ENCODE results near the gene TRIM33. TPM values are rescaled to one million over a fixed set of nuclear protein-coding genes. Genes with fewer than 3 reads are reported as not detected.
"Not testable (repeated sequence)": the region's sequence is repeated elsewhere in the genome, so short reads cannot be mapped to it uniquely, and the experiment has no call there.

TRIM33 gene
- total RNA-seq, 1 donor from 2014 or later: 41.4 TPM

DNA sequence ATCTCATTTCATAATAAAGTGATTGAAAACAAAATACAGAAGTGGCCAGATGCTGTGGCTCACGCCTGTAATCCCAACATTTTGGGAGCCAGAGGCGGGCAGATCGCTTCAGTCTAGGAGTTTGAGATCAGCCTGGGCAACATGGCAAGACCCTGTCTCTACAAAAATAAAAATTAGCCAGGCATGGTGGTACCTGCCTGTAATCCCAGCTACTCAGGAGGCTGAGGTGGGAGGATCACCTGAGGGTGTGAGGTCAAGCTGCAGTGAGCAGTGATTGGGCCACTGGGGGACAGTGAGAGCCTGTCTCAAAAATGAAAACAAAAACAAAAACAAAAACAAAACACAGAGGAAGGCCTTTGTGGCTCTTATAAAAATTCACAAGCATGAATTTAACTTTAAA, 38.6 kb downstream of the TRIM33 start:
- DNase-seq (ENCODE audit: low spot score) (no peak), ATAC-seq (no peak)
- intact Hi-C loops (cut with DNase I): no loop called here

DNA sequence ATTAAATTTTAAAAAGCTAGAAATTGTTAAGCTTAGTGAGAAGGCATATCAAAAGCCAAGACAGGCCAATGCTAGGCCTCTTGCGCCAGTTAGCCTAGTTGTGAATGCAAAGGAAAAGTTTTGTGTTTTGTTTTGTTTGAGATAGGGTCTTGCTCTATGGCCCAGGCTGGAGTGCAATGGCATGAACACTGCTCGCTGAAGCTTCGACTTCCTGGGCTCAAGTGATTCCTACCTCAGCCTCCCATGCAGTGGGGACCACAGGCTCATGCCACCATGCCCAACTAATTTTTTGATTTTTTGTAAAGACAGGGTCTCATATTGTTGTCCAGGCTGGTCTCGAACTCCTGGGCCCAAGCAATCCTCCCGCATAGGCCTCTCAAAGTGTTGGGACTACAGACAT, 40.3 kb downstream of the TRIM33 start:
- DNase-seq (ENCODE audit: low spot score): no peak
- intact Hi-C loops (cut with DNase I): no loop called here
- no peak for ATAC-seq

DNA sequence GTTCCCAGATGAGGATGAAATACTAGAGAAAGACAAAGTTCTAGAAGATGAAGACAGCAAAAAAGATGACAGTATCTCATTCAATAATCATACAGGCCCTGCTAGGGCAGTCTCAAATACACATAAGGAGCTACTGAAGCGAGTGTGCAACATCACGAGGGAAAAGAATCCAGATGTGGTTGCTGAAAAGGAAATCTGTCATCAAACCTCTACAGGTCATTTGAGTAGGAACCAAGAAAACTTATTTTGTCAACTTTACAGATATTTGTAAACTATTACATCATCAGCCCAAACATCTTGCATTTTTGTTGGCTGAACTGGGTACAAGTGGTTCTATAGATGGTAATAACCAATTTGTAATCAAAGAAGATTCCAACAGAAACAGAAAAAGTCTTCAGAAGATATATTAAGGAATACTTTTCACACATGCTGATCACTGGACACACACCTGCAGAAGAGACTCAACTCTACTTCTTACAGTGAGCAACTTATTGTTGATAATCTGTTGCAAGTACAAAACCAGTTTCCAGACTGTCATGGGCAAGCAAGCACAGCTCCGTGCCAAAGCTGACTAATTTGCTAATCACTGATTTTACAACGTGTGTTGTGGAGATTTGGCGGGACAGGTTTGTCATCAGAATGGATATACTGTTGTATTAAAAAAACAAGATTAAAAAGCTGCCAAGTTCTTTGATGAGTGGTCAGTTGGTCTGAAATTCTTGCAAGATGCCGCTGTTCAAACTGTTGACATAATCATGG, 42.1 kb downstream of the TRIM33 start:
- intact Hi-C loops (cut with DNase I): no loop called here
- ATAC-seq: no peak
- no peak for DNase-seq (ENCODE audit: low spot score)

DNA sequence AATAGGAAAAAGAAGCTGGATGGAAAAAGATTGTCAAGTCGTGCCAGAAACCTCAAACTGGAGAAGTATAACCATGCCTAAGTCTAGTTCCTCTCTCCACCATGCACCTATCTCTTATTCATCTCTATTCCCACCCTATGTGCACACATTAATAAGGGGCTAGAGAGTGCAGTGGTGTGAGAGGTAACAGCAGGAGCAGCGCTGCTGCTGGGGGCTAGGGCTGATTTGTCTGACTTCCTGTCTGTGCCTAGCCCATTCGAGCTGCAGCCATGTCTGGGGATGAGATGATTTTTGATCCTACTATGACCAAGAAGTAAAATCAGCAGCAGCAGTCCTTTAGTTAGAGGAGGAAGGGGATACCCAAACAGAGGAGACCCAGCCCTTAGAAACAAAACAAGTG, 43.0 kb downstream of the TRIM33 start:
- DNase-seq (ENCODE audit: low spot score) (no peak), ATAC-seq (no peak)
- intact Hi-C loops (cut with DNase I): no loop called here

DNA sequence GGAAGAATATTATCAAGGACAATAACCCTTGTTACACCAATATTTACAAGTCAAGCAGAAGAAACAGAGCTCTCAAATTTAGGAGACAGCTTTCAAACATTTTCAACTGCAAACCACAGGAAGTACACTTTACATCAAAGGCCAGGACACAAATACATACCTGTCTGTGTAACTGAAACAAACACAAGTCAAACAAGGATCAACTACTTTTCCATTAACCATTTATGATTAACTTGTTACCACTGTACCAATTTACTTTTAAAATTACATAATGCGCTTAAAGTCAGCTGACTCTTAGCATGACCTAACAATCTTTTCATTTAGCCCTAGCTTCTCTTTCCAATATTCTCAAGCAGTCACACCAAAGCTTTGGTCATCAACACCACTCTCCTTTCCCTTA, 43.5 kb downstream of the TRIM33 start:
- no peak for DNase-seq (ENCODE audit: low spot score)
- no peak for ATAC-seq
- intact Hi-C loops (cut with DNase I): no loop called here

DNA sequence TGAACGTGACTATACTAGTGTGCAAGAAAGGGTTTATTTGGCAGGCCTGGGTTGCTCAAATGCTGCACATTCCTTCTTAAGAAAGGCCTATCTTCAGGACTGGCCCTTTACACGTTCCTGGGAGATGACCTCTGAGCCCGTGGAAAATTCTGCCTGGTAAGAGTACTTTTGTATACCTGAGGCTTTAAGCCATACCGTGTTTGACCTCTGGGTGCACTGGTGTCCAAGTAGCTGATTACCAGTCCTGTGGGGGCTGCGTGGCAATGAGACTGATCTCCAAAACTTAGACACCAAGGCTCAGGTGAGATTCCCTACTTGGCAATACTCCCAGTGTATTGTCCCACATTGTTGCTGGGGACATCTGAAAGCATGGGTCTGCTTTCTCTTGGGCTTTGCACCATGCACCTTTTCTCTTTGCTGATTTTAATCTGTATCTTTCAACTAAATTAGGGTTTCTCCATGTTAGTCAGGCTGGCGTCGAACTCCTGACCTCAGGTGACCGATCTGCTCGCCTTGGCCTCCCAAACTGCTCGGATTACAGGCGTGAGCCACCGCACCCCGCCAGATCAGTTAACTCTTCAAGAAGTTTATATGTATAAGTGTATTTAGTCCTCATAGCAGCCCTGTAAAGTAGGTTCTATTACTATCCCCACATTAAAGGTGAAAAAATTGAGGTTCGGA, 44.5 kb downstream of the TRIM33 start:
- DNase-seq (ENCODE audit: low spot score) (no peak), ATAC-seq (no peak)
- intact Hi-C loops (cut with DNase I): no loop called here

DNA sequence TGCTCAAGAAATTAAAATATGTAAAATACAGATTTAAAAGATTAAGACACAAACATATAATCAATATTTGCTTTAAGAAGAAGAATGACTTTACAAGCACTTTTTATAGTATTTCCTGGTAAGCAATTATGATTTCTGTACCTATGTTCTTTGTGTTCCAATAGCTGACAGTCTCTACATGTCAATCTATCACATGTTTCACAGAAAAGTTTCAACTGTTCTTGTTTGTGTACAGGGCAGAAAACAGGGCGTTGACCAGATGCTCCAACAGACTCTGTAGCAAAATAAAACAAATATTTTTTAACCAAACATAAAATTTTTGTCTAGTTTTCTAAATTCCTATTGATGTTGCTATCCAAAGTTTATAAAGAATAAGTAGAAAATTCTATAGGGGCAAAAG, 48.0 kb downstream of the TRIM33 start:
- intact Hi-C loops (cut with DNase I): no loop called here
- ATAC-seq (no peak), DNase-seq (ENCODE audit: low spot score) (no peak)

DNA sequence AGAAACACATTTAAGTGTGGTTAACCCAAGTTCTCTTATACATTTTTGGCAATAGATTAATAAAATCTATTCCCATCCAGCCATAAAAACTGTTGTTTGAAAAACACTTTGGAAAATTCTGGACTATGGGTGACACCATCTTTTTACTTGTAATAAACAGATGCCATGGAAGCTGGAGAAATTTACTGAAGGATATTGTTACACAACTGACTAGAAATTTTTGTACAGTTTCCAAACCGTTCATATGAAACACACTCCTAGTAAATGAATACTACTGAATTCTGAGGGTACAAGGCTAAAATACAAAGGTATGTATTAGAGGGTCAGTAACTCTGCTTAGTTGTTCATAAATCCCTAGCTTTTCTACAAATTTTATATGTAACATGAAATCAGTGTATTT, 48.7 kb downstream of the TRIM33 start:
- intact Hi-C loops (cut with DNase I): no loop called here

DNA sequence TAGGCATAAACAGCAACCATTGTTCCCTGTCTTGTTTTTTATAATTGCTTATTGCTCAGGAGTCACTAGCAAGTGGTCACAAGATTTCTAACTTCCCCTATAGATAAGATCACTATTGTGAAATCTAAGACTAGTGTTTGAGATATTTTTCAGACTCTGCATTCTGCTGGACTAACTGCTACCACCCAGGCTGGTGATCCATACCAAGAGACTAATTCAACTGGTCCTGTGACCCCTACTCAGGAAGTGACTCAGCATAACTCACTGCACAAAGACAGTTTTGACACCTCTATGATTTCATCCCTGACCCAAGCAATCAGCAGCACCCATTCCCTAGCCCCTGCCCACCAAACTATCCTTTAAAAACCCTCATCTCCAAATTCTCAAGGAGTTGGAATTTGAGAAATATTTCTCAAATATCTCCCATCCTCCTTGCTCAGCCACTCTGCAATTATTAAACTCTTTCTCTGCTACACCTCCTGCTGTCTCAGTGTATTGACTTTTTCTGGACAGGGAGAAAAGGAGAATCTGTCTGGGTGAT, 52.7 kb downstream of the TRIM33 start:
- no peak for ATAC-seq
- no peak for DNase-seq (ENCODE audit: low spot score)
- intact Hi-C loops (cut with DNase I): no loop called here

More for the DNA sequence above, 48.7 kb downstream of the TRIM33 start:
- DNase-seq (ENCODE audit: low spot score): no peak
- no peak for ATAC-seq

DNA sequence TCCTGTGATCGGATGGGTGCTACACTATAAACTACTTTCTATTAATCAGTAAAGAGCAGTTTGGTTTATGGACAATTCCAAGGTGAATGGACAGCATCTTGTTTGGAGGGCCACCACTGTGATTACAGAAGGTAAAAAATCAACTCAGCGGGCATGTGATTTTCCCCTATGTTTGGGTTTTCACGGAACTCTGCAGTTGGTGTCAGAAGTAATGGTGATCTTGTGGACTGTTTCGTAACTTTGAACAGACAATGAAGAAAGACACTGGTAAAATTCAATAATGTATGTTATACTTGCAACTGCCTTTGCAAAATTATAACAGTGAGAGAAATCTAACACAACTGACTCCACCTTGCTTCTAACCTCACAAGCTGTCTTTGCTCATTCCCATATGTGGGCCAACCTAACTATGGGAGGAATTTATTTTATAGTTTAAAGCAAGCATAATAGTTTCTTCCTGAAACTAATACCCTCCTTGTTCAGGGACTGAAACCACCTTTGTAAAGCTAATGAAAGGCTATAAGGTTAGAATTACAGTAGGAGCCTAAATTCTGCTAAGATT, 53.2 kb downstream of the TRIM33 start:
- DNase-seq (ENCODE audit: low spot score): no peak
- no peak for ATAC-seq
- intact Hi-C loops (cut with DNase I): no loop called here

DNA sequence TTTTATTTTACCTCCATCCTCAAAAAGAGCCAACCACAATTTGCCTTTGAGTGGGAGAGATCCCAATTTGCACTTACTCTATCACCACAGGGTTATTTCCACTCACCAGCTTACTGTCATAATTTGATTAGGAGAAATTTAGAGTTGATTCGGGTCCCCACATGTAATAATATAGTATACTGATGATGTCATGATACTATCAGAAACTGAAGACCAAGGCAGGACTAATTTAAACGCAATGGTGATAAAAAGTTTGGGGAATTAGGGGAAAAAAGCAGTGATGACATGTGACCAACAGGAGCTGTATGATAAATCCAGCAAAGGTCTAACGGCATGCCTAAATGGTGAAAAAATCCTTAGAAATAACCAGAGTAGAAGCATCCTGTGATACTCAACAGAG, 54.4 kb downstream of the TRIM33 start:
- intact Hi-C loops (cut with DNase I): no loop called here
- no peak for ATAC-seq
- no peak for DNase-seq (ENCODE audit: low spot score)

DNA sequence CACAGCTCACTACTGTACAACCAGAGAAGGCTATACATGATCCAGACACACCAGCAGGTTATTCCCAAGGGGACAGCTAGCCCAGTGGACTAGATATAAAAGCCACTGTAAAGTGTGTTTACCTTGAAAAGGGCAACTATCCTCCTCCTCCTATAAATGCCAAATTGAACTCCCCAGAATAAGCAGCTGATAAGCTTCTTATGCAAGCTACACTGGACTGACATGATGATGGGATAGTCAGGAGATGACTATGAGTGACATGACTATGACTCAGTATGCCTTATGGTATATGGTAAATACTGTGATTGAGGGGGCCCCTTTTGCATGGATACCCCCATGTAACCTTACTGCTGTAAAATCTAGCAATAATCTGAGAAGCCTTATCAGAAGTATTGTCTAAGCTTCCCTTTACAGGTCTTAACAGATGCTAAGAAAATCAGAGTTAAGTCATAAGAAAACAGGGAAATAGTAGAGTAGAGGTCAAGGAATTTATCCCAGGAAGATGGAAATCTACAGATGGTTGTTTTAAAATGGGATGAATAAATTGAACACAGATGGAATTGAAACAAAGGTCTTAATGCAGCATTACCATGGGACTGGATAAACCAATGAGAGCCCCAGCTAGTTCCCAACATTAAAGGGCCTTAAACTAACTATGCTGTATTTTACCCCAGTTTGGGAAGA, 55.8 kb downstream of the TRIM33 start:
- intact Hi-C loops (cut with DNase I): no loop called here
- DNase-seq (ENCODE audit: low spot score): no peak
- ATAC-seq: no peak

DNA sequence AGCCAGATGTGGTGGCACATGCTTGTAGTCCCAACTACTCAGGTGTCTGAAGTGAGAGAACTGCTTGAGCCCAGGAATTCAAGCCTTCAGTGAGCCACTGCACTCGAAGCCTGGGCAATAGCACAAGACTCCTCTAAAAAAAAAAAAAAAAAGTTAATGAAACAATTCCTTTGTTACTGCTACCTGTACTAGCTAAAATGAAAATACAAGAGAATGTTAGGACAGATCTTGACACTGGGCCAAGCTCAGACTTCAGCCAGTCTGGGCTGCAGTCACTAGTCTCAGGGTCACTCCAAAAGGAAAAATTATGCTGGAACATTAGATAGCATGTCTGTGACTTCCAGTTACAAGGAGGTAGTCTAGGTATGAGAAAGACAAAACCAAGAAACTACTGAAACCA, 56.5 kb downstream of the TRIM33 start:
- DNase-seq (ENCODE audit: low spot score) (no peak), ATAC-seq (no peak)
- intact Hi-C loops (cut with DNase I): no loop called here

DNA sequence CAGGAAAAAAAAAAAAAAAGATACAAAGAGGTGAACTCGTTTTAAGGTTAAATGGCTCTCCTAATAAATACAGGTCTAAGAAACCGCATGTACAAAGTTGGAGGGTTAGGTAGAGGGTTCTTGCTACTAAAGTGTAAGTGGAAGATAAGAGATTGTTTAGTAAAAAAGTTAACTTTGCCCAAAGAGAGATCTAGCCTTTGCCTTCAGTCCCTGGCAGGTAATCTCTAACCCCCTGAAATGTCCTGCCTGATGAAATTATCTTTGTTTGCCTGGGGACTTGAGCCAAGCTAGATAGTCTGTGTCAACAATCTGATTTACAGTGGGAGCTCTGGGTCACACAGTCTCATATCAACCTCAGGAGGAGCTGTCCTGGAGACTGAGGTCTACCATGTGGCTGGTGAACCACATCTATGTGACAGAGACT, 57.6 kb downstream of the TRIM33 start:
- no peak for DNase-seq (ENCODE audit: low spot score)
- no peak for ATAC-seq
- intact Hi-C loops (cut with DNase I): no loop called here

DNA sequence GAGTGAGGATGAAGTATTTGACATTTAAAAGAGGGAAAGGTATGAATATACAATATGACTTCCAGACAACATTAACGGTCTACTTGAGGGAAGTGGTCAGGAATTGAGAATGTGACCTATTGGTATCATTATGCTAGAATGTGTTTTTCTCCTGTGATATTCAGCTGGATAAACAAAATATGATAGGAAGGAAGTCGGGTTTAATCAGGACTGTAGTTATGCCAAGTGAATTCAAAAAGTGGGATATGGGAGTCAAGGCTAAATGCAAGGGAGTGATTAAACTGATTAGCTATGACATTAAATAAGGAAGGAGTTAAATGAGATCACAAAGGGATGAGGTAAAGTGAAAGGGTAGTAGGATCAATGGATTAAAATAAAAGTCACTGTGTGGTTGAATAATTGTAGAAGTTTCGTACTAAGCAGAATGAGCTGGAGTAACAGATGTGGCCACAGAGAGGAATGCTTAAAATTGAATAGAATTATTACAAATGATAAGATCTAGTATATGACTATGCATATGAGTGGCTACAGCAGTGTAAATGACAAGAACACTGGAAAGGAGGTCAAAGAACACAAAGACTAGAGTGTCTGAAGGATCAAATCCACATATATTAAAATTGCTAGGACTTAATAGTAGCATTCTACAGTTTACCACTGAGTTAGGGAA, 62.5 kb downstream of the TRIM33 start:
- ATAC-seq: no peak
- intact Hi-C loops (cut with DNase I): no loop called here
- no peak for DNase-seq (ENCODE audit: low spot score)

DNA sequence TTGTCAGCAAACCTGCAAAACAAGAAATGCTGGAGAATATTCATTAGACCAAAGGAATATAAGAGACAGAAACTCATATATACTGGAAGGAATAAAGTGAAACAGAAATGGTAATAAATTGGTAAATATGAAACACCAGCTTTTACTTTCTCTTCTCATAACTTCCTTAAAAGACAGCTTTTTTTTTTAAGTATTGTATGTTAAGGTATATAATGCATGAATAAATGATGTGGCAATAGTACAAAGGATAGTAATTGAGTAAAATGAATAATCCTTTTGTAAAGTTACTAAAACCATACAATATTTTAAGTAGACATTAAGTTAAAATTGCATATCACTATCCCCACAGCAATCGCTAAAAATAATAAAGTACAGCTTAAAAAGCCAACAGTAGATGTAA, 64.8 kb downstream of the TRIM33 start:
- DNase-seq (ENCODE audit: low spot score) (no peak), ATAC-seq (no peak)
- intact Hi-C loops (cut with DNase I): no loop called here

DNA sequence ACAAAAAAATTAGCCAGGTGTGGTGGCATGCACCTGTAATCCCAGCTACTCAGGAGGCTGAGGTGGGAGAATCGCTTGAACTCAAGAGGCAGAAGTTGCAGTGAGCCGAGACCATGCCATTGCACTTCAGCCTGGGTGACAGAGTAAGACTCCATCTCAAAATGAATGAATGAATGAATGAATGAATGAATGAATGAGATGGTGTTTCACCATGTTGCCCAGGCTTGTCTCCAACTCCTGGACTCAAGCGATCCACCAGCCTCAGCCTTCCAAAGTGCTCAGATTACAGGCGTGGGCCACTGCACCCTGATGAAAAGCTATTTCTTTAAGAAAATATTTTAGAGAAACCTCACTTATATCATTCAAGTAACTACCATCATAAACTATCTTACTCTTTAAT, 67.8 kb downstream of the TRIM33 start:
- intact Hi-C loops (cut with DNase I); ATAC-seq; DNase-seq (ENCODE audit: low spot score): not testable (repeated sequence)

DNA sequence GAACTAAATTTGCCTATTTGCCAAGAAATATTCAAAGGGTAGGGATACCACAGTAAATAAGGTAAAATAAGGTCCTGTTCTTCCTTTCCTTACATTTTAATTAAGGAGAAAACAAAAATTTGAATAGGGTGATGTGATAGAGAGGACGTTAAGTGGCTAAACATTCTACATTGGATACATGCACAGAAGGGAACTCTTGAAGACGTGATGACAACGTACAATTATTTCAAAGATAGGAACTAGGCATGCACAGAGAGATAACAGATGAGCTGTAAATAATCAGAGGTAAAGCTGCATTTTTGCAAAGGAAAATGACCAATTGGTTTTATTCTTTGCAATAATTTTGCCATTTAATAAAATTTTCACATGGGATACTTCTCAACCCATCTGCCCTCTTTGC, 69.7 kb downstream of the TRIM33 start:
- intact Hi-C loops (cut with DNase I): no loop called here
- ATAC-seq (no peak), DNase-seq (ENCODE audit: low spot score) (no peak)

DNA sequence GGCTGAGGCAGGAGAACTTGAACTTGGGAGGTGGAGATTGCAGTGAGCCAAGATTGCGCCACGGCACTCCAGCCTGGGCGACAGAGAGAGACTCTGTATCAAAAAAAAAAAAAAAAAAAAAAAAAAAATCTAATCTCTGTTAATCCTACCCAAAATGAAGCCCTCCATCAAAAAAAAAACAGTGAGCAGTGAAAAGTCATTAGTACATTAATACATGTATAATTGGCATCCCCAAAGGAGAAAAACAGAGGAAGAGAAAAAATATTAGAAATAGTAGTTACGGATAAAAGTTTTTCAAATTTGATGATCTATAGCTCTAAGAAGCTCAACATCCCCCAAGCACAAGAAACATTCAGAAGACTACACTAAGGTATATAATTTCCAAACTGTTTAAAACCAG, 71.6 kb downstream of the TRIM33 start:
- ATAC-seq (no peak), DNase-seq (ENCODE audit: low spot score) (no peak)
- intact Hi-C loops (cut with DNase I): no loop called here

Data from sciatic nerve (tissue), 2 donors.